SK-N-SH (cell line): ENCODE measurements around the gene ARHGAP44.
"Not testable (repeated sequence)": the region's sequence is repeated elsewhere in the genome, so short reads cannot be mapped to it uniquely, and the experiment has no call there.

Source experiments
- NFIC ChIP-seq: IDR thresholded peaks from 2 replicates; pipeline ENCODE4 v1.4.0; 2012; ENCODE audit warnings: borderline replicate concordance
- RFX5 ChIP-seq: IDR thresholded peaks from 2 replicates; pipeline ENCODE4 v1.6.1; 2012; ENCODE audit warnings: mild to moderate bottlenecking, improper control_type of control experiment, low read length

GRCh38 chr17:12873415-12874125, 84.3 kb downstream of the ARHGAP44 start:
- not testable (repeated sequence) for TF ChIP-seq NFIC, RFX5
